ENCODE data around the gene CXXC5. TPM values are rescaled to one million over a fixed set of nuclear protein-coding genes. Genes with fewer than 3 reads are reported as not detected.

Gene CXXC5
- total RNA-seq, 1 donor from 2014 or later: 37.3 TPM

DNA sequence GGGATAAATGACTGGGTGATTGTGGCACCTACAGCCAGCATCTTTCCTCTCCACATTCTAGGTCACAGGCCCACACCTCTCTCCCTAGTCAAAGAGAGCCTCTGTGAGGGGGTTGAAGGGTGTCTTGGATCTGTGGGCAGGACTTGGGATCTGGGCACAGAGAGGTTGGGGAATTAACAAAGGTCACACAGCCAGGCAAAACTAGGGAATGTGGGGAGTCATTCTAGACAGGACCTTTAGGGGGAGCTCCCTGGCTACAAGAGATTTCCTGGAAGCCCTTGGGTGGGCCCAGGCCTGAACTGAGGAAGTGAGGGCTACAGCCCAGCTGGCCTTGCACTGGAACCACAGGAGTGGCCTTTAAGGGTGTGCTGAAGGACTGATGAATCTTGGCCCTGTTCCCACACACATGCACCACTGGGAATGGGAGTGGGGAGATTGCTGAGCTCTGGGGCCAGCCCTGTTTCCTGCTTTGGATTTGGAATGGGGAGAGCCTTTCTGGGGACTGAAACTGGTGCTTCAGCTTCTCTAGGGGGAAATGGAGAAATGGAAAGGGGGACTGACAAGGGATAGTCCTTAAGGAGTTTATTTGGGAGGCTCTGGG lies 12.4 kb upstream of the CXXC5 start:
- peaks cover 34% of the 10 kb centered on the region for H3K4me1 Mint-ChIP-seq (ENCODE audit: unreplicated experiment)
- TF ChIP-seq, protein P1, sequence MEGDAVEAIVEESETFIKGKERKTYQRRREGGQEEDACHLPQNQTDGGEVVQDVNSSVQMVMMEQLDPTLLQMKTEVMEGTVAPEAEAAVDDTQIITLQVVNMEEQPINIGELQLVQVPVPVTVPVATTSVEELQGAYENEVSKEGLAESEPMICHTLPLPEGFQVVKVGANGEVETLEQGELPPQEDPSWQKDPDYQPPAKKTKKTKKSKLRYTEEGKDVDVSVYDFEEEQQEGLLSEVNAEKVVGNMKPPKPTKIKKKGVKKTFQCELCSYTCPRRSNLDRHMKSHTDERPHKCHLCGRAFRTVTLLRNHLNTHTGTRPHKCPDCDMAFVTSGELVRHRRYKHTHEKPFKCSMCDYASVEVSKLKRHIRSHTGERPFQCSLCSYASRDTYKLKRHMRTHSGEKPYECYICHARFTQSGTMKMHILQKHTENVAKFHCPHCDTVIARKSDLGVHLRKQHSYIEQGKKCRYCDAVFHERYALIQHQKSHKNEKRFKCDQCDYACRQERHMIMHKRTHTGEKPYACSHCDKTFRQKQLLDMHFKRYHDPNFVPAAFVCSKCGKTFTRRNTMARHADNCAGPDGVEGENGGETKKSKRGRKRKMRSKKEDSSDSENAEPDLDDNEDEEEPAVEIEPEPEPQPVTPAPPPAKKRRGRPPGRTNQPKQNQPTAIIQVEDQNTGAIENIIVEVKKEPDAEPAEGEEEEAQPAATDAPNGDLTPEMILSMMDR (IDR thresholded peaks at IDR 0.05; ENCODE audit: unreplicated experiment): peak; percentile 54
- peaks cover 13% of the 10 kb centered on the region for H3K36me3 Mint-ChIP-seq (ENCODE audit: low read depth, unreplicated experiment)
- H3K9me3 Mint-ChIP-seq (ENCODE audit: unreplicated experiment): no peaks in the 10 kb centered on the region
- H3K27me3 Mint-ChIP-seq (ENCODE audit: unreplicated experiment): peaks cover 15% of the 10 kb centered on the region
- H3K4me3 Mint-ChIP-seq (ENCODE audit: unreplicated experiment): peak overlapping the region; percentile 64
- H3K27ac Mint-ChIP-seq (ENCODE audit: unreplicated experiment): peak overlapping the region; percentile 88
- peak; percentile 42 for DNase-seq (ENCODE audit: low spot score)

DNA sequence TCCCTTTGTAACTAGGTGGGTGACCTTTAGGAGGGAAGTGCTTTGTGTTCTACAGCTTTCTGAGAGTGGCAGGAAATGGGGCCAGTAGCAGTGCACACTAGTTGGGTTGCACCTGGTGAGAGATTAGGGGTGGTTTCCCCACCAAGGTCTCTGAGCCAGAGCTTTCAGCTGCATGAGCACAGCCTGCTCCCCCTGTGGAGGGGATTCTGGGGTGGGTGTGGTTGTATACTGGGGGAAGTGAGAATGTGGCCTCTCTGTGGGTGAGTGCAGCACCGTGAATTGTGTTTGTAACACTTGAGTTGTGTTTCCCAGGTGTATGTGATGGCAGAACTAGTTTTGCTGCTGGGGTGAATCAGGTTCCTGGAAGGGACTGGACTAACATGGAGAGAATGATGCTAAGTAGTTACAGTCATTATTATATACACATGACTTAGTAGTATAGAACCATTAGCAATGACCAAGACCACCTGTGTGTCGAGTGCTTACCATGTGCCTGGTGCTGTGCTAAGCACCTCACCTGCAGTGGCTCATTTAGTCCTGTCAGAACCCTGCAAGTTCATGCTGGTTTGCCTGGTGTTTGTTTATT lies 11.8 kb upstream of the CXXC5 start:
- peaks cover 13% of the 10 kb centered on the region for H3K36me3 Mint-ChIP-seq (ENCODE audit: low read depth, unreplicated experiment)
- peaks cover 34% of the 10 kb centered on the region for H3K4me1 Mint-ChIP-seq (ENCODE audit: unreplicated experiment)

GRCh38 chr5:139636975-139637408 lies 11.2 kb upstream of the CXXC5 start:
- no peak for DNase-seq (ENCODE audit: low spot score)
- Mint-ChIP-seq H3K4me1 (ENCODE audit: unreplicated experiment) (peaks cover 38% of the 10 kb centered on the region), H3K9me3 (ENCODE audit: unreplicated experiment) (no peaks in the 10 kb centered on the region)

More for the DNA sequence above, 11.8 kb upstream of the CXXC5 start:
- Mint-ChIP-seq H3K27ac (ENCODE audit: unreplicated experiment) (peak overlapping the region; percentile 88), H3K9me3 (ENCODE audit: unreplicated experiment) (no peaks in the 10 kb centered on the region), H3K27me3 (ENCODE audit: unreplicated experiment) (peaks cover 10% of the 10 kb centered on the region), H3K4me3 (ENCODE audit: unreplicated experiment) (peak overlapping the region; percentile 64)
- peak; percentile 11 for DNase-seq (ENCODE audit: low spot score)
- TF ChIP-seq, protein P1 (IDR thresholded peaks at IDR 0.05; ENCODE audit: unreplicated experiment): no peak

GRCh38 chr5:139637438-139638089 lies 10.6 kb upstream of the CXXC5 start:
- Mint-ChIP-seq H3K27ac (ENCODE audit: unreplicated experiment) (peak overlapping the region; percentile 18), H3K27me3 (ENCODE audit: unreplicated experiment) (peaks cover 14% of the 10 kb centered on the region), H3K4me3 (ENCODE audit: unreplicated experiment) (no peak overlapping the region), H3K9me3 (ENCODE audit: unreplicated experiment) (no peaks in the 10 kb centered on the region), H3K4me1 (ENCODE audit: unreplicated experiment) (peaks cover 39% of the 10 kb centered on the region), H3K36me3 (ENCODE audit: low read depth, unreplicated experiment) (peaks cover 9% of the 10 kb centered on the region)
- peak; percentile 82 for DNase-seq (ENCODE audit: low spot score)
- TF ChIP-seq, protein P1 (IDR thresholded peaks at IDR 0.05; ENCODE audit: unreplicated experiment): peak; percentile 15

More at GRCh38 chr5:139636975-139637408, 11.2 kb upstream of the CXXC5 start:
- Mint-ChIP-seq H3K4me3 (ENCODE audit: unreplicated experiment) (peak overlapping the region; percentile 64), H3K27me3 (ENCODE audit: unreplicated experiment) (peaks cover 13% of the 10 kb centered on the region), H3K36me3 (ENCODE audit: low read depth, unreplicated experiment) (peaks cover 13% of the 10 kb centered on the region), H3K27ac (ENCODE audit: unreplicated experiment) (peak overlapping the region; percentile 61)
- TF ChIP-seq, protein P1 (IDR thresholded peaks at IDR 0.05; ENCODE audit: unreplicated experiment): no peak

Data from endothelial cell (in vitro differentiated cells).